Mammary epithelial cell (primary cell): Measurements from ENCODE around the gene GLTPD2.

ENCODE experiments used
- CTCF ChIP-seq, 2 donors: IDR thresholded peaks in 1 of 2; conservative IDR thresholded peaks in 1 of 2; 2 replicates each; pipeline ENCODE4 v1.5.1; 2011 to 2012; ENCODE audit warnings: inconsistent platforms in 2 of 2, low read length in 2 of 2, mild to moderate bottlenecking in 2 of 2, control low read depth in 1 of 2, low read depth in 1 of 2; ENCODE audit not compliant: insufficient read depth in 1 of 2; ENCODE audit errors: extremely low read depth in 1 of 2
- EZH2 ChIP-seq: IDR thresholded peaks from 2 replicates; pipeline ENCODE4 v1.6.1; 2012; ENCODE audit warnings: low read length, inconsistent platforms, borderline replicate concordance

- TF ChIP-seq CTCF (conservative IDR thresholded peaks at IDR 0.05 in 1 of 2, IDR thresholded peaks at IDR 0.05 in 1 of 2; ENCODE audit: extremely low read depth in 1 of 2, insufficient read depth in 1 of 2, low read depth in 1 of 2, low read length in 2 of 2) (no peak), EZH2 (no peak)
Observed at GRCh38 chr17:4771519-4772234, 17.1 kb upstream of the GLTPD2 start, which contains the start of gene TM4SF5.
